Measurements from ENCODE around the gene RALBP1. TPM values are rescaled to one million over a fixed set of nuclear protein-coding genes. Genes with fewer than 3 reads are reported as not detected.

Gene RALBP1
- total and polyA plus RNA-seq, 2 of the 4 experiments (the other 2 are of a cell fraction): 30.6 to 38.2 TPM

GRCh38 chr18:9521770-9522169 is 46.5 kb downstream of the RALBP1 start:
- Histone ChIP-seq H3K9me3 (ENCODE audit: control insufficient read depth, insufficient read depth, low read length) (no peaks in the 10 kb centered on the region), H2BK5ac (ENCODE audit: low read depth, low read length, poor library complexity, severe bottlenecking) (no peak overlapping the region), H3K4me3 (ENCODE audit: insufficient read depth, low read depth, low read length) (no peak overlapping the region), H4K5ac (ENCODE audit: low read depth, low read length) (no peak overlapping the region), H3K27me3 (ENCODE audit: control insufficient read depth, insufficient read depth, low read length) (no peaks in the 10 kb centered on the region), H3K9ac (ENCODE audit: low read depth, low read length) (no peak overlapping the region), H3K4ac (ENCODE audit: low read depth, low read length) (no peak overlapping the region), H3K18ac (ENCODE audit: low read depth, low read length) (no peak overlapping the region), H3K9me1 (ENCODE audit: insufficient read depth, low read length) (0 out of 2 replicates have a peak, but pooled peaks cover 3% of the 10 kb centered on the region), H2BK120ac (ENCODE audit: low read depth, low read length) (no peak overlapping the region), H4K20me1 (ENCODE audit: insufficient read depth, low read length) (no peaks in the 10 kb centered on the region), H2BK20ac (ENCODE audit: low read depth, low read length) (no peak overlapping the region), H2AK9ac (replicated peaks; ENCODE audit: low read depth, low read length, poor library complexity) (no peak overlapping the region), H3K14ac (replicated peaks; ENCODE audit: low read depth, low read length) (no peak overlapping the region), H3K56ac (ENCODE audit: extremely low read depth, insufficient read depth, low read length) (no peak overlapping the region), H3K79me1 (ENCODE audit: low read depth in 1 of 2, low read length in 2 of 2) (peaks cover 32 to 56% of the 10 kb centered on the region in 2 experiments), H3K36me3 (ENCODE audit: control insufficient read depth, insufficient read depth, low read length) (peaks cover 14% of the 10 kb centered on the region), H3K4me1 (ENCODE audit: control insufficient read depth, insufficient read depth, low read length) (peaks cover 4% of the 10 kb centered on the region; the same call in 1 of the 2 replicates), H3K23ac (ENCODE audit: low read depth, low read length) (no peak overlapping the region), H3K27ac (ENCODE audit: insufficient read depth, low read length) (no peak overlapping the region), H2AFZ (replicated peaks; ENCODE audit: low read length, poor library complexity) (no peak overlapping the region), H2BK15ac (ENCODE audit: low read depth, low read length) (no peak overlapping the region), H4K8ac (ENCODE audit: low read depth in 2 of 2, low read length in 2 of 2) (no peak overlapping the region), H2AK5ac (ENCODE audit: low read depth, low read length) (no peak overlapping the region), H4K91ac (ENCODE audit: insufficient read depth, low read depth, low read length) (no peak overlapping the region), H3K4me2 (ENCODE audit: low read depth, low read length) (no peak overlapping the region)
- TF ChIP-seq MAFK (IDR thresholded peaks at IDR 0.05; ENCODE audit: low read depth, low read length): no peak
- no peak for TF ChIP-seq RFX5 (IDR thresholded peaks at IDR 0.05; ENCODE audit: low read depth, low read length)
- no peak for TF ChIP-seq RCOR1 (IDR thresholded peaks at IDR 0.05; ENCODE audit: insufficient replicate concordance, low read length)
- no peak for TF ChIP-seq BHLHE40 (IDR thresholded peaks at IDR 0.05; ENCODE audit: low read depth, low read length)
- no peak for TF ChIP-seq RAD21 (IDR thresholded peaks at IDR 0.05; ENCODE audit: low read length)
- no peak for TF ChIP-seq CHD1 (IDR thresholded peaks at IDR 0.05; ENCODE audit: low read depth, low read length)
- TF ChIP-seq MAZ (IDR thresholded peaks at IDR 0.05; ENCODE audit: borderline replicate concordance, low read depth, low read length): no peak
- no peak for TF ChIP-seq MXI1 (IDR thresholded peaks at IDR 0.05; ENCODE audit: borderline replicate concordance, low read depth, low read length)
- TF ChIP-seq ELK1 (IDR thresholded peaks at IDR 0.05; ENCODE audit: borderline replicate concordance, low read depth, low read length): no peak
- dilution Hi-C loops (cut with HindIII; ENCODE audit: low sequenced_read_pairs, unreplicated experiment) (no loop called here), in situ Hi-C loops (cut with MboI; ENCODE audit: low sequenced_read_pairs) (no loop called here), intact Hi-C loops (cut with micrococcal nuclease) (no loop called here)
- POLR2A ChIA-PET (ENCODE audit: unreplicated experiment): no interaction called here
- ATAC-seq (ENCODE audit: low read depth): no peak
- 96% methylated on average over 3 of the region's 7 CpGs; no CpG with 5 or more reads in 1 of the 2 experiments for WGBS, 2 experiments (ENCODE audit: extremely low coverage in 2 of 2, insufficient read length in 1 of 2)
- no TSS peak for BruUV-seq (replicated peaks)
- no peak for DNase-seq
- CTCF ChIA-PET: no interaction called here
